ENCODE results near the gene DRC3. TPM values are rescaled to one million over a fixed set of nuclear protein-coding genes. Genes with fewer than 3 reads are reported as not detected.

DRC3 gene
- total and polyA plus RNA-seq, 2 donors (not counting 3 experiments of a cell fraction or from before 2014, with no cell fraction given): 1.6 to 2.9 TPM

DNA sequence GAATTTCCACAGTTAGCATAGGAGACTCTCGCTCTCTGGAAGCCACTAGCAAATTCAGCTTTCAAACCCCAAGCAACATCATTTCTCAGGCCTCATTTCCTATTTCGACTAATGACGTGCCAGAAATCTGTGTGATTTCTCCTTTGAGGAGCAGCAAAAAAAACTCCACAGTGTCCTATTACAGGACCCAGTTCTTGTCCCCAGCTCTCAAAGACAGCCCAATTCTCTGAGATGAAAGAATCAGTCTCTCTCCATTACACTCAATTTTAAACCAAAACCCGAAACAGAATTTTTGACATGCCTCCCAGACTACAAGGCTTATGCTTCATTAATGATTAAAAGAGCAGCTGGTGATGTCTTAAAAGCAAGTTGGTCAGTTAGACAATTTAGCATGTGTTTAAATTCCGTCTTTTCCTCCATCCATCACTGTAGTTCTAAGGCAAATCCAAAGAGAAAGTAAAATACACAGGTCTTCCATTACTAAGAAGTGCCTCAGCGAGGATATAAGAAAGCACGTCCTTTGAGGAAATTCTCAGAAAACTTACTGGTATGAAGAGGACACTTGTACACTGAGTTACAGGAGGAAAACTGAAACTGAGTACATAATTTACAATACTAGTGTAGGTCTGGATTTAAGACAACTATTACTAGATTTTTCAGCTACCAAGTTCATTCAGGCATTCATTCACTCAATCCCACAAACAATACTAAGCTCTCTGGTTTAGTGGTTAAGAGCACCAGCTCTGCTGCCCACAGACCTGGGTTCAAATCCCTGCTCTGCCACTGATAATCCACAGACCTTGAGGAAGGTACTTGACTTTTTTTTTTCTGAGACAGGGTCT lies 12.9 kb upstream of the DRC3 start:
- Histone ChIP-seq H4K20me1 (replicated peaks; ENCODE audit: control insufficient read depth, extremely low read depth, insufficient read depth, low read length) (no peaks in the 10 kb centered on the region), H3K4me3 (replicated peaks in 1 of 3; ENCODE audit: insufficient read depth in 1 of 3, low read depth in 1 of 3, low read length in 3 of 3) (peak overlapping the region in 1 of 3 experiments; percentile 14), H2AFZ (ENCODE audit: low read depth, low read length) (peak overlapping the region; percentile 21), H3K9ac (replicated peaks; ENCODE audit: extremely low read depth, insufficient read depth, low read length) (no peak overlapping the region), H3K4me1 (ENCODE audit: control insufficient read depth, extremely low read depth, insufficient read depth, low read length) (peaks cover 28% of the 10 kb centered on the region), H3K4me2 (ENCODE audit: insufficient read depth, low read length) (peak overlapping the region; percentile 75), H3K79me2 (ENCODE audit: control insufficient read depth, insufficient read depth, low read length) (peaks cover 14% of the 10 kb centered on the region), H3K27ac (ENCODE audit: insufficient read depth, low read depth, low read length) (peak overlapping the region; percentile 80), H3K9me1 (replicated peaks; ENCODE audit: control insufficient read depth, extremely low read depth, insufficient read depth, low read length) (no peaks in the 10 kb centered on the region), H3K27me3 (ENCODE audit: control insufficient read depth in 2 of 2, insufficient read depth in 2 of 2, low read length in 2 of 2) (no peaks in the 10 kb centered on the region), H3K9me3 (replicated peaks; ENCODE audit: control insufficient read depth, insufficient read depth, low read length) (no peaks in the 10 kb centered on the region), H3K36me3 (ENCODE audit: control insufficient read depth in 2 of 2, extremely low read depth in 1 of 2, insufficient read depth in 2 of 2, low read length in 2 of 2) (no peaks in the 10 kb centered on the region)
- CTCF ChIA-PET: interaction anchor here (1.1 to 1.8 kb wide), 3 partner anchors 10 to 41 kb away, joined by 3 to 12 read pairs (median 4); partner anchors contain the start of genes DRC3 and TOM1L2
- intact Hi-C loops (cut with micrococcal nuclease) (loop anchor here (2.0 kb wide), 1 partner anchor 41 kb away; no protein-coding TSS in a partner anchor), dilution Hi-C loops (cut with MboI; ENCODE audit: extremely low pct_ligation_motif_present, low sequenced_read_pairs) (no loop called here)
- DNase-seq (ENCODE audit: low read depth, low spot score): peak; percentile 55
- no peak for FAIRE-seq
- no peak for TF ChIP-seq POLR2A (IDR thresholded peaks at IDR 0.05; ENCODE audit: low read depth, low read length)
- TF ChIP-seq, protein P1, sequence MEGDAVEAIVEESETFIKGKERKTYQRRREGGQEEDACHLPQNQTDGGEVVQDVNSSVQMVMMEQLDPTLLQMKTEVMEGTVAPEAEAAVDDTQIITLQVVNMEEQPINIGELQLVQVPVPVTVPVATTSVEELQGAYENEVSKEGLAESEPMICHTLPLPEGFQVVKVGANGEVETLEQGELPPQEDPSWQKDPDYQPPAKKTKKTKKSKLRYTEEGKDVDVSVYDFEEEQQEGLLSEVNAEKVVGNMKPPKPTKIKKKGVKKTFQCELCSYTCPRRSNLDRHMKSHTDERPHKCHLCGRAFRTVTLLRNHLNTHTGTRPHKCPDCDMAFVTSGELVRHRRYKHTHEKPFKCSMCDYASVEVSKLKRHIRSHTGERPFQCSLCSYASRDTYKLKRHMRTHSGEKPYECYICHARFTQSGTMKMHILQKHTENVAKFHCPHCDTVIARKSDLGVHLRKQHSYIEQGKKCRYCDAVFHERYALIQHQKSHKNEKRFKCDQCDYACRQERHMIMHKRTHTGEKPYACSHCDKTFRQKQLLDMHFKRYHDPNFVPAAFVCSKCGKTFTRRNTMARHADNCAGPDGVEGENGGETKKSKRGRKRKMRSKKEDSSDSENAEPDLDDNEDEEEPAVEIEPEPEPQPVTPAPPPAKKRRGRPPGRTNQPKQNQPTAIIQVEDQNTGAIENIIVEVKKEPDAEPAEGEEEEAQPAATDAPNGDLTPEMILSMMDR (IDR thresholded peaks at IDR 0.05; ENCODE audit: extremely low read depth in 1 of 2, insufficient read depth in 1 of 2, low read depth in 1 of 2, low read length in 2 of 2): no peak
- TF ChIP-seq, protein P2, sequence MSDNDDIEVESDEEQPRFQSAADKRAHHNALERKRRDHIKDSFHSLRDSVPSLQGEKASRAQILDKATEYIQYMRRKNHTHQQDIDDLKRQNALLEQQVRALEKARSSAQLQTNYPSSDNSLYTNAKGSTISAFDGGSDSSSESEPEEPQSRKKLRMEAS (IDR thresholded peaks at IDR 0.05; ENCODE audit: insufficient read depth, insufficient read length): no peak
- no peak for TF ChIP-seq POLR2AphosphoS5 (IDR thresholded peaks at IDR 0.05; ENCODE audit: insufficient read depth, low read depth, low read length)
- no peak for TF ChIP-seq MYC (IDR thresholded peaks at IDR 0.05; ENCODE audit: low read depth, low read length)
- no peak for TF ChIP-seq EZH2 (IDR thresholded peaks at IDR 0.05; ENCODE audit: borderline replicate concordance, low read depth, low read length, severe bottlenecking)
- no peak for TF ChIP-seq JUN (IDR thresholded peaks at IDR 0.05; ENCODE audit: borderline replicate concordance, insufficient read depth, insufficient read length, low read depth)
- TF ChIP-seq FOS (IDR thresholded peaks at IDR 0.05; ENCODE audit: borderline replicate concordance, insufficient read depth, low read length): no peak
- TF ChIP-seq GATA2 (IDR thresholded peaks at IDR 0.05; ENCODE audit: insufficient read depth, insufficient read length, low read depth, low read length): no peak
- POLR2A ChIA-PET: no interaction called here
- BruUV-seq (replicated peaks): no TSS peak
